Body of pancreas (tissue), 4 donors: ENCODE measurements around the gene MEIS2.

Experiments
- POLR2A ChIP-seq, 3 donors: fragments of 450-650 bp; IDR thresholded peaks; one replicate each; pipeline ENCODE4 v1.6.1; 2016; ENCODE audit warnings: antibody characterized with exemption in 3 of 3, mild to moderate bottlenecking in 2 of 3
- TF ChIP-seq, protein P1 (sequence below), 7 experiments: fragments of 450-650 bp in 4 of 7; fragments of 200-600 bp in 3 of 7; sonication (generic) in 3 of 7; IDR thresholded peaks; one replicate each; pipeline ENCODE4 v1.5.1; 2016 to 2019; ENCODE audit warnings: antibody characterized with exemption in 7 of 7

DNA sequence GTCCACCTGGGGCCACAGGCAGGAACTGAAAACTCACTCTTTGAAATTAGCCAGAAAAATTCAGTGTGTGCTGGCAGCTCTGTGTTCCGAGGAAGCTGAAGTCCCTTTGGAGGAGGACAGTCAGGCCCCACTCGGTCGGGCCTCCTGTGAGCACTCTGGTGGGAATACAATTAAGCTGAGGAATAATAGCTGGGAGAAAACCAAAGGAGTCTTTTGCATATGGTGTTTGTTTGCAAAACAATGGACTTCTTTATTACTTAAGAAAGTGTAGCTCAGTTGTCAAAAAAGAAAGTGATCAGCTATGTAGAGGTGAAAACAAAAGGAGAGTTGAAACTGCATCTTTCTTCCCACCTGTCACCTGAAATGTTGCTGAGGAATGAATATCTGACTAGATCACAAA is 202.5 kb downstream of the MEIS2 start:
- TF ChIP-seq, protein P1, sequence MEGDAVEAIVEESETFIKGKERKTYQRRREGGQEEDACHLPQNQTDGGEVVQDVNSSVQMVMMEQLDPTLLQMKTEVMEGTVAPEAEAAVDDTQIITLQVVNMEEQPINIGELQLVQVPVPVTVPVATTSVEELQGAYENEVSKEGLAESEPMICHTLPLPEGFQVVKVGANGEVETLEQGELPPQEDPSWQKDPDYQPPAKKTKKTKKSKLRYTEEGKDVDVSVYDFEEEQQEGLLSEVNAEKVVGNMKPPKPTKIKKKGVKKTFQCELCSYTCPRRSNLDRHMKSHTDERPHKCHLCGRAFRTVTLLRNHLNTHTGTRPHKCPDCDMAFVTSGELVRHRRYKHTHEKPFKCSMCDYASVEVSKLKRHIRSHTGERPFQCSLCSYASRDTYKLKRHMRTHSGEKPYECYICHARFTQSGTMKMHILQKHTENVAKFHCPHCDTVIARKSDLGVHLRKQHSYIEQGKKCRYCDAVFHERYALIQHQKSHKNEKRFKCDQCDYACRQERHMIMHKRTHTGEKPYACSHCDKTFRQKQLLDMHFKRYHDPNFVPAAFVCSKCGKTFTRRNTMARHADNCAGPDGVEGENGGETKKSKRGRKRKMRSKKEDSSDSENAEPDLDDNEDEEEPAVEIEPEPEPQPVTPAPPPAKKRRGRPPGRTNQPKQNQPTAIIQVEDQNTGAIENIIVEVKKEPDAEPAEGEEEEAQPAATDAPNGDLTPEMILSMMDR (IDR thresholded peaks at IDR 0.05): no peak
- no peak for TF ChIP-seq POLR2A (IDR thresholded peaks at IDR 0.05)
